AML-193 (cell line): ENCODE measurements around the gene TMEM91.
A peak's percentile ranks its signal among the peaks of the same experiment; 100 is the strongest.
"Not testable (repeated sequence)": the region's sequence is repeated elsewhere in the genome, so short reads cannot be mapped to it uniquely, and the experiment has no call there.

ENCODE experiments used
- DNase-seq, 2 experiments: peaks; one replicate each; lab custom pipeline; 2025; lab: John Stamatoyannopoulos, UW

Gene TMEM91

GRCh38 chr19:41377977-41378709, 1.8 kb downstream of the TMEM91 start:
- DNase-seq: no peak

- not testable (repeated sequence) for DNase-seq
These were observed 5.2 kb downstream of the TMEM91 start for GRCh38 chr19:41381536-41381935.

- DNase-seq: no peak
These were observed 8.0 kb downstream of the TMEM91 start for GRCh38 chr19:41384351-41384750.

- DNase-seq: no peak
These were observed 10.1 kb downstream of the TMEM91 start for GRCh38 chr19:41386442-41386841.

GRCh38 chr19:41391618-41392017, 15.3 kb downstream of the TMEM91 start:
- no peak for DNase-seq

- DNase-seq: no peak
These were observed 16.4 kb downstream of the TMEM91 start for GRCh38 chr19:41392775-41393174.

GRCh38 chr19:41395355-41395754, 19.0 kb downstream of the TMEM91 start:
- DNase-seq: no peak

- peak; percentile 98 to 99 for DNase-seq
These were observed 21.0 kb downstream of the TMEM91 start, which contains the start of the genes BCKDHA and EXOSC5 for GRCh38 chr19:41397086-41398049. Gene BCKDHA (plus strand): TSS chr19:41397818. CDS start chr19:41397828, 10 bp downstream. Gene EXOSC5 (minus strand): TSS chr19:41397359. CDS start chr19:41397328, 31 bp downstream.

GRCh38 chr19:41398050-41398418, 21.7 kb downstream of the TMEM91 start:
- DNase-seq: no peak

GRCh38 chr19:41398598-41398997, 22.3 kb downstream of the TMEM91 start:
- DNase-seq: no peak

GRCh38 chr19:41399091-41399490, 22.8 kb downstream of the TMEM91 start:
- no peak for DNase-seq

- DNase-seq: no peak
These were observed 23.2 kb downstream of the TMEM91 start for GRCh38 chr19:41399525-41399924.

- DNase-seq: no peak
These were observed 25.1 kb downstream of the TMEM91 start for GRCh38 chr19:41401483-41401882.

GRCh38 chr19:41402010-41402409, 25.7 kb downstream of the TMEM91 start:
- DNase-seq: no peak

- no peak for DNase-seq
These were observed 27.0 kb downstream of the TMEM91 start for GRCh38 chr19:41403181-41403970.

GRCh38 chr19:41405776-41406175, 29.4 kb downstream of the TMEM91 start:
- no peak for DNase-seq

- DNase-seq: peak; percentile 92 to 95
These were observed 30.9 kb downstream of the TMEM91 start for GRCh38 chr19:41407271-41407670.

GRCh38 chr19:41408256-41408655, 31.9 kb downstream of the TMEM91 start:
- no peak for DNase-seq

GRCh38 chr19:41408846-41409245, 32.5 kb downstream of the TMEM91 start:
- DNase-seq: not testable (repeated sequence)

GRCh38 chr19:41409288-41409687, 33.0 kb downstream of the TMEM91 start:
- no peak for DNase-seq

- DNase-seq: no peak
These were observed 34.2 kb downstream of the TMEM91 start for GRCh38 chr19:41410336-41411054.
